Stomach smooth muscle (tissue), 2 donors: ENCODE results near the gene MCUR1.
"Not testable (repeated sequence)": the region's sequence is repeated elsewhere in the genome, so short reads cannot be mapped to it uniquely, and the experiment has no call there.

Source experiments
- H3K27ac ChIP-seq: one replicate; pipeline ENCODE4 v1.7.0; 2013; ENCODE audit warnings: mild to moderate bottlenecking, low read length, inconsistent platforms
- H3K27me3 ChIP-seq, 2 donors: one replicate each; pipeline ENCODE4 v1.7.0; 2013; ENCODE audit warnings: low read length in 2 of 2; ENCODE audit not compliant: insufficient read depth in 2 of 2, control insufficient read depth in 1 of 2
- H3K36me3 ChIP-seq, 2 donors: one replicate each; pipeline ENCODE4 v1.7.0; 2013; ENCODE audit warnings: low read length in 2 of 2; ENCODE audit not compliant: control insufficient read depth in 2 of 2, insufficient read depth in 2 of 2
- H3K4me1 ChIP-seq: one replicate; pipeline ENCODE4 v1.7.0; 2013; ENCODE audit warnings: low read length; ENCODE audit not compliant: control insufficient read depth, insufficient read depth
- H3K4me3 ChIP-seq, 2 donors: one replicate each; pipeline ENCODE4 v1.7.0; 2013; ENCODE audit warnings: low read length in 2 of 2
- H3K9ac ChIP-seq, 2 donors: one replicate each; pipeline ENCODE4 v1.7.0; 2013; ENCODE audit warnings: low read length in 2 of 2, mild to moderate bottlenecking in 1 of 2
- H3K9me3 ChIP-seq, 2 donors: one replicate each; pipeline ENCODE4 v1.7.0; 2013; ENCODE audit warnings: low read length in 2 of 2; ENCODE audit not compliant: control insufficient read depth in 2 of 2
- donor health status: healthy.
- donor health status: Pancreatic carcinoma.

Gene MCUR1, protein sequence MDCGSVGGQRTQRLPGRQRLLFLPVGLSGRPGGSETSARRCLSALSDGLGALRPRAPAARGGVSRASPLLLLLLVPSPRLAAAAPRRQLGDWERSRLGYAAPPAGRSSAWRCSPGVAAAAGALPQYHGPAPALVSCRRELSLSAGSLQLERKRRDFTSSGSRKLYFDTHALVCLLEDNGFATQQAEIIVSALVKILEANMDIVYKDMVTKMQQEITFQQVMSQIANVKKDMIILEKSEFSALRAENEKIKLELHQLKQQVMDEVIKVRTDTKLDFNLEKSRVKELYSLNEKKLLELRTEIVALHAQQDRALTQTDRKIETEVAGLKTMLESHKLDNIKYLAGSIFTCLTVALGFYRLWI

DNA sequence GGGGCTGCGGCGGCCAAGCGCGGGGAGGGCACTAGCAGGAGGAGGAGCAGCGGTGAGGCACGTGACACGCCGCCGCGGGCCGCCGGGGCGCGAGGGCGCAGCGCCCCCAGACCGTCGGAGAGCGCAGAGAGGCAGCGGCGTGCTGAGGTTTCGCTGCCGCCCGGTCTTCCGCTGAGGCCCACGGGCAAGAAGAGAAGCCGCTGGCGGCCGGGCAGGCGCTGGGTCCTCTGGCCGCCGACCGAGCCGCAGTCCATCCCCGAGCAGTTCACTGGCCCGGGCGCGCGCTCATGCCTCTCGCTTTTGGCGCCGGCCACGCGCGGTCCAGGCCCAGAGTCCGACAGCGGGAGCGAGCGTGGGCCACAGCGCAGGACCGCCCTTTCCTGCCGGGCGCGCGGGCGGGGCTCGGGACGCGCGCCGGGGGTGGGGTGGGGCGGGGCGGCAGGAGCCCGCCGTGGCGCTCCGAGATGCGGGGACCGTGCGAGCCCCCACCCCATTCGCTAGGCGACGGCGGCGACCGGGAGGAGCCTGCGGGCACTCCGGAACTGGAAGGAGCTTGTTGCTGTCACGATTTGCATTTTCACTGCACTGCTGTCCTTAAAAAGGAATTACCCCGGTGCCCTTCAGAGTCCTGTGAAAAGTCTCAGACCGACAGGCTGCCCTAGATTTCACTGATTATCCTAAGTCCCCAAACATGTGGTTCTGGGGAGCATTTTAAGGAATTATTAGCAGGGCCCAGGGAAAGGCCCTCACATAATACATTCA, at the start of gene MCUR1:
Gene MCUR1, minus strand, starts transcription at position 382 of the 762 bp plus-strand sequence. Its CDS starts 128 bp downstream, at position 254.
- no peaks in the 10 kb centered on the region for H3K9me3 ChIP-seq
- H3K36me3 ChIP-seq = no peaks in the 10 kb centered on the region
- H3K27ac ChIP-seq = peak within 1 kb of the TSS; percentile 77
- H3K9ac ChIP-seq = peak within 1 kb of the TSS; percentile 65 to 81
- H3K27me3 ChIP-seq = no peaks in the 10 kb centered on the region
- peaks cover 16% of the 10 kb centered on the region for H3K4me1 ChIP-seq
- peak within 1 kb of the TSS; percentile 69 to 86 for H3K4me3 ChIP-seq

DNA sequence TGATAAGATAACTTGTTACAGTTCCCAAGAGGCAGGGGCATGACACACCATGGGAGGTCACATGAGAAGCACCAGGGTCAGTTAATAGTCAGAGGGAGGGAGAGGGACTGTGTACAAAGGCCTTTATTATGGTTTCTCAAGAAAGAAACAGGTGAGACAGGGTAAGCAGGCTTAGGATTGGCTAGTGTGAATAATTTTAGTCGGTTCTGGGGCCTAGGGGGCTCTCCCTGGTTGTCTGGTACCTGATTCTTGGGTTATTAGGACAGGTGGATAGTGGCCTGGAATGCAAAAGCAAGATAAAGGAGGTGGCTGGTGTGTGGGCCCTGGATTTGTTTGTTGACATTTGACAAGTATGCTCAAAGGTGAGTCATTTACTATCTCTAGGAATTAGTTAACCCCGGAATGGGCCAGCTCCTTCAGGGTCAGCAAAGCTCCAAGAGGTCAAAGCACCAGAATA, 49.4 kb upstream of the MCUR1 start:
- no peaks in the 10 kb centered on the region for H3K36me3 ChIP-seq
- no peak overlapping the region for H3K4me3 ChIP-seq
- H3K4me1 ChIP-seq = peaks cover 7% of the 10 kb centered on the region
- no peak overlapping the region for H3K27ac ChIP-seq
- H3K9me3 ChIP-seq = no peaks in the 10 kb centered on the region
- peaks cover 10 to 20% of the 10 kb centered on the region in 2 donors for H3K27me3 ChIP-seq
- no peak overlapping the region for H3K9ac ChIP-seq

DNA sequence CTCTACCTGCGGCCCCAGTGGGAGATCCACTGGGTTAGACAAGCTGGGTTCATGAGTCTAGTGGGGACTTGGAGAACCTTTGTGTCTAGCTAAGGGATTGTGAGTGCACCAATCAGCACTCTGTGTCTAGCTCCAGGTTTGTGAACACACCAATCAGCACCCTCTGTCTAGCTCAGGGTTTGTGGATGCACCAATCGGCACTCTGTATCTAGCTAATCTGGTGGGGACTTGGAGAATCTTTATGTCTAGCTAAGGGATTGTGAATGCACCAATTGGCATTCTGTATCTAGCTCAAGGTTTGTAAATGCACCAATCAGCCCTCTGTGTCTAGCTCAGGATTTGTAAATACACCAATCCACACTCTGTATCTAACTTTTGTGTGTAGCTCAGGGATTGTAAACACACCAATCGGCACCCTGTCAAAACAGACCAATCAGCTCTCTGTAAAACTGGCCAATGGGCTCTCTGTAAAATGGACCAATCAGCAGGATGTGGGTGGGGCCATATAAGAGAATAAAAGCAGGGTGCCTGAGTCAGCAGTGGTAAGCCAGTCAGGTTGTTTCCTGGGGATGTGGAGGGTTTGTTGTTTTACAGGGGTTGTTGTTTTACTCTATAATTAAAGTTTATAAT, 46.3 kb upstream of the MCUR1 start:
- not testable (repeated sequence) for H3K27ac ChIP-seq, H3K4me3 ChIP-seq
- peaks cover 11 to 34% of the 10 kb centered on the region in 2 donors for H3K27me3 ChIP-seq

DNA sequence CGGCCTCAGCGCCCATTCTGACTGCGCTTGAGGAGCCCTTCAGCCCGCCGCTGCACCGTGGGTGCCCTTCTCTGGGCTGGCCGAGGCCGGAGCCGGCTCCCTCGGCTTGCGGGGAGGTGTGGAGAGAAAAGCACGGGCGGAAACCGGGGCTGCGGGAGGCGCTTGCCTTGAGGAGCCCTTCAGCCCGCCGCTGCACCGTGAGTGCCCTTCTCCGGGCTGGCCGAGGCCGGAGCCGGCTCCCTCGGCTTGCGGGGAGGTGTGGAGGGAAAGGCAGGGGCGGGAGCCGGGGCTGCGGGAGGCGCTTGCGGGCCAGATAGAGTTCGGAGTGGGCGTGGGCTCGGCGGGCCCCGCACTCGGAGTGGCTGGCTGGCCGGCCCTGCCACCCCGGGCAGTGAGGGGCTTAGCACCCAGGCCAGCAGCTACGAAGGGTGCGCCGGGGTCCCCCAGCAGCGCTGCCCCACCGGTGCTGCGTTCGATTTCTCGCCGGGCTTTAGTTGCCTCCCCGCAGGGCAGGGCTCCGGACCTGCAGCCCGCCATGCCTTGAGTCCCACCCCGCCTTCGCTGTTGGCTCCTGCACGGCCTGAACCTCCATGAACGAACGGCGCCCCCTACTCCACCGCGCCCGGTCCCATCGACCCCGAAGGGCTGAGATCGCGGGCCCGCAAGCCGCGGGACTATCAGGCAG, 45.7 kb upstream of the MCUR1 start:
- Histone ChIP-seq H3K4me1 (peaks cover 7% of the 10 kb centered on the region), H3K36me3 (no peaks in the 10 kb centered on the region), H3K27ac (no peak overlapping the region), H3K4me3 (peak overlapping the region in 1 of 2 donors; percentile 44), H3K9me3 (no peaks in the 10 kb centered on the region), H3K9ac (no peak overlapping the region), H3K27me3 (peaks cover 11 to 34% of the 10 kb centered on the region in 2 donors)

More for the DNA sequence above, 46.3 kb upstream of the MCUR1 start:
- not testable (repeated sequence) for H3K9me3 ChIP-seq, H3K36me3 ChIP-seq, H3K4me1 ChIP-seq, H3K9ac ChIP-seq

DNA sequence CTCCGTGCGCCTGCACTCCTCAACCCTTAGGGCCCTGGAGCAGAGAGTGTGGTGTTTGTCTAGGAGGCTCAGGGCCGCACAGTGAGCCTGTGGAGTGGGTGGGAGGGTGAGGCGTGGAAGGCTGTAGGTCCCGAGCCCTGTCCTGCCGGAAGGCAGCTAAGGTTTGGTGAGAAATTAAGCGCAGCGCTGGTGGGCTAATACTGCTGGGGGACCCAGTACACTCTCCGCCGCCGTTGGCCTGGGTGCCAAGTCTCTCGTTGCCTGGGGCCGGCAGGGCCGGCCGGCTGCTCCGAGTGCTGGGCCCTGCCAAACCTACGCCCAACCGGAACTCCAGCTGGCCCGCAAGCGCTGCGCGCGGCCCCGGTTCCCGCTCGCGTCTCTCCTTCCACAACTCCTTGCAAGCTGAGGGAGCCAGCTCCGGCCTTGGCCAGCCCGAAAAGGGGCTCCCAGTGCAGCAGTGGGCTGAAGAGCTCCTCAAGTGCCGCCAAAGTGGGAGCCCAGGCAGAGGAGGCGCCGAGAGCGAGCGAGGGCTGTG, 40.4 kb upstream of the MCUR1 start:
- peaks cover 2% of the 10 kb centered on the region for H3K4me1 ChIP-seq
- H3K36me3 ChIP-seq = no peaks in the 10 kb centered on the region
- no peak overlapping the region for H3K9ac ChIP-seq
- no peak overlapping the region for H3K4me3 ChIP-seq
- H3K27ac ChIP-seq = no peak overlapping the region
- peaks cover 5 to 23% of the 10 kb centered on the region in 2 donors for H3K27me3 ChIP-seq
- H3K9me3 ChIP-seq = no peaks in the 10 kb centered on the region

DNA sequence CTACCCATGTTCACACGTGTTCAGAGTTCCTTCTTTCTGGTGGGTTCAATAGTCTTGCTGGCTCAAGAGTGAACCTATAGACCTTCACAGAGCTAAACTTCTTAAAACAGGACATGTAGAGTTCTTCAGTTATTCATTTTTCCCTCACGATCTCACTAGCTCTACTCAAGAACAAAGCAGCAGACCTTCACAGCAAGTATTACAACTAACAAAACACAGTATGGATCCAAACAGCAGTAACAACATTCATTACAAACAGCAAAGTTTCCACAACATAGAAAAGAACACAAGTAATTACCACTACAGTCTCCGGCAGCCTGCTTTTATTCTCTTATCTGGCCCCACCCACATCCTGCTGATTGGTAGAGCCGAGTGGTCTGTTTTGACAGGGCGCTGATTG, 39.5 kb upstream of the MCUR1 start:
- Histone ChIP-seq H3K9me3 (no peaks in the 10 kb centered on the region), H3K27ac (no peak overlapping the region), H3K4me3 (no peak overlapping the region), H3K27me3 (peaks cover 3 to 15% of the 10 kb centered on the region in 2 donors), H3K4me1 (peaks cover 3% of the 10 kb centered on the region), H3K9ac (no peak overlapping the region), H3K36me3 (no peaks in the 10 kb centered on the region)

DNA sequence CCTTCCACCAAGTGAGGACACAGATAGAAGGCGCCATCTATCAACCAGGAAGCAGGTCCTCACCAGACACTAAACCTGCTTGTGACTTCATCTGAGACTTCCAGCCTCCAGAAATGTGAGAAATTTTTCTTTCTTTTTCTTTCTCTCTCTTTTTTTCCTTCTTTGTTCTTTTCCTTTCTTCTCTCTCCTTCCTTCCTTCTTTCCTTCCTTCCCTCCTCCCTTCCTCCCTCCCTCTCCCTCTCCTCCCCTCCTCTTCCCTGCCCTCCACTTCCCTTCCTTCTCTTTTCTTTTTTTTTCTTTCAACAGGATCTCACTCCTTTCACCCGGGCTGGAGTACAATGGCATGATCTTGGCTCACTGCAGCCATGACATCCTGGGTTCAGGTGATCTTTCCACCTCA, 37.4 kb upstream of the MCUR1 start:
- Histone ChIP-seq H3K27ac (no peak overlapping the region), H3K9ac (no peak overlapping the region), H3K4me3 (no peak overlapping the region), H3K27me3 (peaks cover 0 to under 1% of the 10 kb centered on the region in 2 donors), H3K36me3 (no peaks in the 10 kb centered on the region), H3K4me1 (peaks cover 6% of the 10 kb centered on the region), H3K9me3 (no peaks in the 10 kb centered on the region)

DNA sequence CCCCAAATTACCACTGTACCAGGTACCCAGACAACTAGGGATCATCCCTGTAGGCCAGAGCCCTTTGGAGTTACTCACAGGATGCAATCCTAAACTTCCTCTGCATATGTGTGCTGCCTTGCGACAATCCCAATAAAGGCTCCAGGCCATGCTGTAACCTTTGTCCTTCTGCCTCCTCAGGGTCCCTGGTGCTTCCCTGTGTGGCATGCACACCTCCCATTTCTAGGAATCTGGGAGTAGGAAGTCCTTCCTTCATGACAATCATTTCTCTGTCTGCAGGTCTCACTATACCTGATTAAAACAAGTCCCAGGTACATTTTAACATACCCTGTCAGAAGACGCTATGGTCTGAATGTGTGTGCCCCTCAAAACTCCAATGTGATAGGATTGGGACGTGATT, 37.0 kb upstream of the MCUR1 start:
- no peak overlapping the region for H3K9ac ChIP-seq
- H3K4me1 ChIP-seq = peaks cover 6% of the 10 kb centered on the region
- H3K36me3 ChIP-seq = no peaks in the 10 kb centered on the region
- H3K27ac ChIP-seq = no peak overlapping the region
- H3K4me3 ChIP-seq = no peak overlapping the region
- no peaks in the 10 kb centered on the region for H3K9me3 ChIP-seq
- H3K27me3 ChIP-seq = no peaks in the 10 kb centered on the region

DNA sequence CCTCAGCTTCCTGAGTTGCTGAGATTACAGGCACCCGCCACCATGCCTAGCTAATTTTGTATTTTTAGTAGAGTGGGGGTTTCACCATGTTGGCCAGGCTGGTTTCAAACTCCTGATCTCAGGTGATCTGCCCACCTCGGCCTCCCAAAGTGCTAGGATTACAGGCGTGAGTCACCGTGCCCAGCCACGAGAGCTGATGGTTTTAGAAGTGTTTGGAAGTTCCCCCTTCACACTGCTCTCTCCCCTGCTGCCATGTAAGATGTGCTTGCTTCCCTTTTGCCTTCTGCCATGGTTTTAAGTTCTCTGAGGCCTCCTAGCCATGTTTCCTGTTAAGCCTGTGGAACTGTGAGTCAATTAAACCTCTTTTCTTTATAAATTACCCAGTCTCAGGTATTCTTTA, 36.3 kb upstream of the MCUR1 start:
- H3K27ac ChIP-seq, H3K36me3 ChIP-seq, H3K27me3 ChIP-seq, H3K4me1 ChIP-seq, H3K9ac ChIP-seq, H3K9me3 ChIP-seq, H3K4me3 ChIP-seq: not testable (repeated sequence)

DNA sequence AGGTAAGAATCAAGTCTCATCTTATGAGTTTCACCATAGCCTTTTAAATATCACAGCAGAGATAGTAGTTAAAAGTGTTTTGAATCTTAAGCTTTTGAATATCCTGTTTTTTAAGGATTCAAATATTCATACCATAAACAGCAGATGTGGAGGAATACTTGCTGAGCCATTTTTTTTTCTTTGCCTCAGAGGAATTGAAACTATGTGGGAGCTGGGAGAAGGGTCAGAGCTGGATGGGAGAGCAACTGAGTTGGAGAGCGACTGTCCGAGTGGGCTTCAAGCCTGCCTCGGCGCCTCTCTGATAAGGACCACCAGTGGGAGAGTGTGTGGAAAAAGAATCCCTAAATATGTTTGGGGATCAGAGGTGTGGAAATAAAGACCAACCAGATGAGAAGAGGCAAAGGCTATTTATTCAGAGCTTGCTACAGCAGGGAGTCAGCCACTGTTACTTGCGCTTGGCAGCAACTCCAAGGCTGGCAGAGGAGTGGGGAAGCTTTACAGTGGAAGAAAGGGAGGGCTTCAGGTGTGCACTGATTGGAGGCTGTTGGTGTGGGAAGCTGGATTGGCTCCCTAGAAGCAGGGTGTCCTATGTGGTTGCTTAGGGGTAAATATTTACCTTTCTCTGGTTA, 34.3 kb upstream of the MCUR1 start:
- Histone ChIP-seq H3K4me1 (peaks cover 6% of the 10 kb centered on the region), H3K27ac (no peak overlapping the region), H3K36me3 (no peaks in the 10 kb centered on the region), H3K9ac (peak overlapping the region in 1 of 2 donors; percentile 37), H3K9me3 (no peaks in the 10 kb centered on the region), H3K4me3 (no peak overlapping the region), H3K27me3 (no peaks in the 10 kb centered on the region)
